Fibroblast of skin of scalp (primary cell): ENCODE measurements around the gene MACROD2.
"Not testable (repeated sequence)": the region's sequence is repeated elsewhere in the genome, so short reads cannot be mapped to it uniquely, and the experiment has no call there.

Source experiments
- DNase-seq: peaks from one replicate; pipeline ENCODE4 v3.0.0-alpha.2; 2013

MACROD2 gene

GRCh38 chr20:15139522-15139921 is 1144.2 kb downstream of the MACROD2 start:
- no peak for DNase-seq

GRCh38 chr20:15140286-15140685 is 1145.0 kb downstream of the MACROD2 start:
- DNase-seq = no peak

- DNase-seq = not testable (repeated sequence)
Measured at GRCh38 chr20:15140940-15141339, 1145.6 kb downstream of the MACROD2 start.

- no peak for DNase-seq
Measured at GRCh38 chr20:15141861-15142260, 1146.5 kb downstream of the MACROD2 start.

- DNase-seq = no peak
Measured at GRCh38 chr20:15143478-15143877, 1148.2 kb downstream of the MACROD2 start.

- DNase-seq = no peak
Measured at GRCh38 chr20:15144916-15145315, 1149.6 kb downstream of the MACROD2 start.

- DNase-seq = no peak
Measured at GRCh38 chr20:15146948-15147347, 1151.6 kb downstream of the MACROD2 start.

- no peak for DNase-seq
Measured at GRCh38 chr20:15154070-15154469, 1158.8 kb downstream of the MACROD2 start.

- DNase-seq = no peak
Measured at GRCh38 chr20:15155848-15156401, 1160.6 kb downstream of the MACROD2 start.

GRCh38 chr20:15158533-15158932 is 1163.2 kb downstream of the MACROD2 start:
- DNase-seq = no peak

- no peak for DNase-seq
Measured at GRCh38 chr20:15162079-15162647, 1166.8 kb downstream of the MACROD2 start.

GRCh38 chr20:15163632-15164031 is 1168.3 kb downstream of the MACROD2 start:
- peak; percentile 7 for DNase-seq

GRCh38 chr20:15164726-15165125 is 1169.4 kb downstream of the MACROD2 start:
- no peak for DNase-seq

GRCh38 chr20:15166744-15167143 is 1171.4 kb downstream of the MACROD2 start:
- no peak for DNase-seq

- DNase-seq = no peak
Measured at GRCh38 chr20:15171016-15171415, 1175.7 kb downstream of the MACROD2 start.

GRCh38 chr20:15176929-15177328 is 1181.6 kb downstream of the MACROD2 start:
- no peak for DNase-seq

GRCh38 chr20:15178581-15178980 is 1183.3 kb downstream of the MACROD2 start:
- no peak for DNase-seq

- DNase-seq = no peak
Measured at GRCh38 chr20:15179381-15179780, 1184.1 kb downstream of the MACROD2 start.

GRCh38 chr20:15179781-15180180 is 1184.5 kb downstream of the MACROD2 start:
- DNase-seq = no peak

- DNase-seq = no peak
Measured at GRCh38 chr20:15185322-15185721, 1190.0 kb downstream of the MACROD2 start.

GRCh38 chr20:15185913-15186312 is 1190.6 kb downstream of the MACROD2 start:
- no peak for DNase-seq

GRCh38 chr20:15187612-15188011 is 1192.3 kb downstream of the MACROD2 start:
- DNase-seq = no peak

- no peak for DNase-seq
Measured at GRCh38 chr20:15188415-15188814, 1193.1 kb downstream of the MACROD2 start.

GRCh38 chr20:15191082-15191723 is 1195.9 kb downstream of the MACROD2 start:
- DNase-seq = no peak
